BLaER1 (cell line): ENCODE data around the gene KRT9.
"Not testable (repeated sequence)": the region's sequence is repeated elsewhere in the genome, so short reads cannot be mapped to it uniquely, and the experiment has no call there.

ENCODE experiments used
- H3K27ac ChIP-seq: shearing (Covaris generic); formaldehyde crosslinking; 2 replicates; pipeline ENCODE4 v1.8.1; 2022
- H3K27me3 ChIP-seq: shearing (Covaris generic); formaldehyde crosslinking; 2 replicates; pipeline ENCODE4 v1.8.1; 2022
- H3K36me3 ChIP-seq: shearing (Covaris generic); formaldehyde crosslinking; 2 replicates; pipeline ENCODE4 v1.8.1; 2022
- H3K4me1 ChIP-seq: shearing (Covaris generic); formaldehyde crosslinking; 2 replicates; pipeline ENCODE4 v1.8.1; 2022
- H3K4me2 ChIP-seq: shearing (Covaris generic); formaldehyde crosslinking; 2 replicates; pipeline ENCODE4 v1.8.1; 2022
- H3K4me3 ChIP-seq: shearing (Covaris generic); formaldehyde crosslinking; 2 replicates; pipeline ENCODE4 v1.8.1; 2022
- H3K9ac ChIP-seq: shearing (Covaris generic); formaldehyde crosslinking; 2 replicates; pipeline ENCODE4 v1.8.1; 2022
- H3K9me3 ChIP-seq: shearing (Covaris generic); formaldehyde crosslinking; 2 replicates; pipeline ENCODE4 v1.8.1; 2022
- H4K20me1 ChIP-seq: shearing (Covaris generic); formaldehyde crosslinking; 2 replicates; pipeline ENCODE4 v1.8.1; 2022
- Cebpa-rat ChIP-seq: shearing (Covaris generic); IDR thresholded peaks from 2 replicates; pipeline ENCODE4 v1.8.1; 2022

Gene KRT9

DNA sequence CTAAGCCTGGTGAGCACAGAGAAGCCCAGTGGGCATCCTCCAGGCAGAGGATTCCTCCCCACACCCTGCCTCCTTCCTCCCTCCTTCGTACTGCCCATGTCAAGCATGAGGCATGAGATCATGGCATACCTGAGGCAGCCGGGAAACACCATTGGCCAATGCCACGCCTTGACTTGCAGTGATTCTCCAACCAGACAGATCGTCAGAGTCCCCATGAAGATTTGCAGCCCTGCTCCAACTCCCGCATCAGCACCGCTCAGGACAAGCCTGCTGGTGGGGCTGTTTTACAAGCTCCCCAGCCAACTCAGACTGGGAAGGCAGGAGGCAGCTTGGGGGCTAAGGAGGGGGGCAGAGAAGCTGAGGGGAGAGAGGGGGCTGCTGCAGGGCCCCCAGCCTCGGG is 43.6 kb upstream of the KRT9 start:
- H3K36me3 ChIP-seq = no peaks in the 10 kb centered on the region
- no peaks in the 10 kb centered on the region for H3K9me3 ChIP-seq
- H4K20me1 ChIP-seq = no peaks in the 10 kb centered on the region
- peaks cover 10% of the 10 kb centered on the region for H3K4me1 ChIP-seq
- no peak overlapping the region for H3K27ac ChIP-seq
- H3K9ac ChIP-seq = no peak overlapping the region
- no peak overlapping the region for H3K4me3 ChIP-seq
- H3K27me3 ChIP-seq = no peaks in the 10 kb centered on the region
- no peak for TF ChIP-seq Cebpa-rat
- no peak overlapping the region for H3K4me2 ChIP-seq

GRCh38 chr17:41614767-41615166 is 42.9 kb upstream of the KRT9 start:
- H3K36me3 ChIP-seq, H3K27ac ChIP-seq, H3K9ac ChIP-seq, H3K9me3 ChIP-seq, H3K4me3 ChIP-seq, H3K4me2 ChIP-seq, H4K20me1 ChIP-seq, H3K27me3 ChIP-seq: not testable (repeated sequence)
- H3K4me1 ChIP-seq = peaks cover 11% of the 10 kb centered on the region

- no peaks in the 10 kb centered on the region for H3K27me3 ChIP-seq
Observed at GRCh38 chr17:41614098-41614497, 42.2 kb upstream of the KRT9 start.

GRCh38 chr17:41613277-41614082 is 41.6 kb upstream of the KRT9 start:
- H3K4me3 ChIP-seq = no peak overlapping the region
- H3K9me3 ChIP-seq = no peaks in the 10 kb centered on the region
- H4K20me1 ChIP-seq = no peaks in the 10 kb centered on the region
- no peak for TF ChIP-seq Cebpa-rat
- H3K27ac ChIP-seq = no peak overlapping the region
- H3K36me3 ChIP-seq = no peaks in the 10 kb centered on the region
- no peaks in the 10 kb centered on the region for H3K27me3 ChIP-seq
- H3K4me1 ChIP-seq = peaks cover 24% of the 10 kb centered on the region
- H3K4me2 ChIP-seq = no peak overlapping the region
- no peak overlapping the region for H3K9ac ChIP-seq

More at GRCh38 chr17:41614098-41614497, 42.2 kb upstream of the KRT9 start:
- no peak for TF ChIP-seq Cebpa-rat
- no peak overlapping the region for H3K27ac ChIP-seq
- H3K4me3 ChIP-seq = no peak overlapping the region
- H3K9ac ChIP-seq = no peak overlapping the region
- H3K36me3 ChIP-seq = no peaks in the 10 kb centered on the region
- no peak overlapping the region for H3K4me2 ChIP-seq
- H3K4me1 ChIP-seq = peaks cover 18% of the 10 kb centered on the region
- no peaks in the 10 kb centered on the region for H4K20me1 ChIP-seq
- no peaks in the 10 kb centered on the region for H3K9me3 ChIP-seq

DNA sequence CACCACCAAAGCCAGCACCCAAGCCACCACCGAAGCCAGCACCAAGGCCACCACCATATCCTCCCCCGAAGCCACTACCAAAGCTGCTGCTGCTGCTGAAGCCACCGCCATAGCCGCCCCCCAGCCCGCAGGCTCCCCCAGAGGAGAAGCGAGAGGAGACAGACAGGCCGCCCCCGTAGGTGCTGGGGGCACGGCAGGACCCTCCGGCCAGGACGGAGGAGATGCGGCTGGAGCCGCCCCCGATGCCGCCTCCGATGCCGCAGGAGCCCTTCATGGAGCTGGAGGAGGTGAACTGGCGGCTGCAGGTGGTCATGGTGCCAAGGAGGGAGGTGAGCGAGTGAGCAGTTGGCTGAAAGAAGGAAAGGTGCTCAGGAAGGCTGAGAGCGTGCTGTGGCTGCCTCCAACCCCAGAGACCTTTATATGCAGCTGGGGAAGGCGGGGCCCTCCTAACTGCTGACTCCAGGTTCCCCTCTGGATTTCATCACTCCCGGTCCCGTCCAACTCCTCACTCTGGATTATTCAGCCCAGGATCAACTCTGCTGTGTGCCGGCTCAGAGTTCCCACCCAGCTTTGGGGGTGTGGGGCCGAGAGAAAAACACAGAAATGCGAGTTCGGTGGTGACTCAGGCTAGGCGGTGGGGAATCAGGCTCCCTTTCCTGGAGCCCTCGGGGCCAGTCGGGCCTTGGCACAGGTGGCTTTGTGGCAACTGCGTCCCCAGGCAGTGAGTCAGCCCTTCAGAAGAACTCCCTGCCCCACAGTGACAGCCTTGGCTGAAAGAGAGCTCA is 40.7 kb upstream of the KRT9 start, which contains the start of gene KRT16:
TSS of gene KRT16 (minus strand) at position 392 of the 785 bp plus-strand sequence. CDS start at position 313, 79 bp downstream.
- H3K9ac ChIP-seq, H3K4me3 ChIP-seq, H3K27ac ChIP-seq: not testable (repeated sequence)

DNA sequence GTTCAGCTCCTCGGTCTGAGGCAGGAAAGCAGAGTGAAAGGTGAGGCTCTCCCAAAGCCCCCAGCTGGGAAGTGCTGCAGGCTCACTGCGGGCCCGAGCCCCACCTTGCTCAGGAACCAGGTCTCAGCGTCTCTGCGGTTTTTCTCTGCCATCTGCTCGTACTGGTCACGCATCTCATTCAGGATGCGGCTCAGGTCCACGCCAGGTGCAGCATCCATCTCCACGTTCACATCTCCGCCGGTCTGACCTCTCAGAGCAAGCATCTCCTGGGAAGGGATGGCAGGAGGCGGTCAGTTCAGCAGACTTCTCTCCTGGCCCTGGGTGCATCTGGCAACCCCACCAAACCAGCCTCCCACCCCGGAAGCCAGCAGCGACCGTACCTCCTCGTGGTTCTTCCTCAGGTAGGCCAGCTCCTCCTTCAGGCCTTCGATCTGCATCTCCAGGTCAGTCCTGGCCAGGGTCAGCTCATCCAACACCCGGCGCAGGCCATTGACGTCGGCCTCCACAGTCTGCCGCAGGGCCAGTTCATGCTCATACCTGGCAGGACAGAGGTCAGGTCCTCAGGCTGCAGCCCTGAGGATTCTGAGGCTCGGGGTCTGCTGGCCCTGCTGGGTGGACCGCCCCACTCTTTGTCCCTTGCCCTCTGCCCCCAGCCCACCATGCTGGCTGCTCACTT is 39.2 kb upstream of the KRT9 start:
- Histone ChIP-seq H3K4me1 (peaks cover 17% of the 10 kb centered on the region), H3K9me3 (peaks cover 18% of the 10 kb centered on the region), H3K27ac (no peak overlapping the region), H4K20me1 (no peaks in the 10 kb centered on the region), H3K9ac (no peak overlapping the region), H3K36me3 (no peaks in the 10 kb centered on the region), H3K27me3 (no peaks in the 10 kb centered on the region), H3K4me3 (no peak overlapping the region), H3K4me2 (no peak overlapping the region)
- TF ChIP-seq Cebpa-rat = no peak

More for the DNA sequence above, 40.7 kb upstream of the KRT9 start, which contains the start of gene KRT16:
- not testable (repeated sequence) for H3K9me3 ChIP-seq, H4K20me1 ChIP-seq, H3K36me3 ChIP-seq, H3K4me2 ChIP-seq, H3K27me3 ChIP-seq
- peaks cover 27% of the 10 kb centered on the region for H3K4me1 ChIP-seq

GRCh38 chr17:41610061-41610517 is 38.2 kb upstream of the KRT9 start:
- not testable (repeated sequence) for H3K27me3 ChIP-seq, H4K20me1 ChIP-seq, H3K36me3 ChIP-seq, H3K4me3 ChIP-seq, H3K4me2 ChIP-seq, H3K9ac ChIP-seq, H3K27ac ChIP-seq
- peaks cover 17% of the 10 kb centered on the region for H3K4me1 ChIP-seq
- peaks cover 28% of the 10 kb centered on the region for H3K9me3 ChIP-seq

GRCh38 chr17:41606930-41607329 is 35.1 kb upstream of the KRT9 start:
- H3K4me2 ChIP-seq = not testable (repeated sequence)

GRCh38 chr17:41602524-41602923 is 30.7 kb upstream of the KRT9 start:
- no peak for TF ChIP-seq Cebpa-rat
- Histone ChIP-seq H3K36me3 (no peaks in the 10 kb centered on the region), H4K20me1 (no peaks in the 10 kb centered on the region)

More at GRCh38 chr17:41606930-41607329, 35.1 kb upstream of the KRT9 start:
- not testable (repeated sequence) for H3K36me3 ChIP-seq, H3K9ac ChIP-seq, H3K27ac ChIP-seq, H3K4me3 ChIP-seq, H3K27me3 ChIP-seq, H4K20me1 ChIP-seq
- Histone ChIP-seq H3K9me3 (peaks cover 28% of the 10 kb centered on the region), H3K4me1 (peaks cover 17% of the 10 kb centered on the region)

DNA sequence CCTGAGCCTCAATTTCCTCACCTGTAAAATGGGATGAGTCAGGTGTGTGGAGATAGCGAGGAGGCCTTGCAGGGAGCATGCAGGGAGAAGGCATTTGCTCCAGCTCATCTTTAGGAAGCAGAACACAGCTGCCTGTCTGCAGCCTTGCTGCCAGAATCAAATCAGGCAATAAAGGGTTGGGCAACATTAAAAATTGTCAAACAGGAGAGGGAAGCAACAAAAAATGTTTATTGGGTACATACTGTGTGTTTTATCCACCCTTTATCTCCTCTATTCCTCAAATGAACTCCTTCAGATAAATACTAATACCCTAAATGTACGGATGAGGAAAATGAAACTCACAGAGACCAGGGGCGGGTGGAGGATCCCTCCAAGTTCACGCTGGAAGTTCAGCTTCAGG is 28.5 kb upstream of the KRT9 start:
- Histone ChIP-seq H3K9ac (no peak overlapping the region), H3K4me1 (no peaks in the 10 kb centered on the region), H3K36me3 (no peaks in the 10 kb centered on the region), H3K9me3 (peaks cover 2% of the 10 kb centered on the region; the same call in 1 of the 2 replicates), H3K4me2 (no peak overlapping the region), H3K27me3 (no peaks in the 10 kb centered on the region), H3K27ac (no peak overlapping the region), H3K4me3 (no peak overlapping the region), H4K20me1 (no peaks in the 10 kb centered on the region)
- TF ChIP-seq Cebpa-rat = no peak

More at GRCh38 chr17:41602524-41602923, 30.7 kb upstream of the KRT9 start:
- Histone ChIP-seq H3K4me3 (no peak overlapping the region), H3K27me3 (no peaks in the 10 kb centered on the region), H3K4me2 (no peak overlapping the region), H3K4me1 (no peaks in the 10 kb centered on the region), H3K27ac (no peak overlapping the region), H3K9me3 (peaks cover 24% of the 10 kb centered on the region), H3K9ac (no peak overlapping the region)
